IMR-90 (cell line): ENCODE measurements around the gene SFTPB. TPM values are rescaled to one million over a fixed set of nuclear protein-coding genes. Genes with fewer than 3 reads are reported as not detected.

Experiments used
- ATAC-seq: fragments of 200-7000 bp; cut with Tn5 transposase; 2 replicates; pipeline ENCODE4 v1.9.1; 2020; ENCODE audit warnings: low read depth, mild to moderate bottlenecking, moderate library complexity
- BruUV-seq: library from RNA; stranded (reverse); fragments of 400-500 nt; replicated peaks from 2 replicates; lab custom pipeline; 2021; lab: Mats Ljungman, UMichigan
- CTCF ChIA-PET: fragments of 300-600 bp; formaldehyde crosslinking; extraction: SDS; loops from one replicate; lab custom pipeline; 2021; ENCODE audit warnings: antibody characterized with exemption; lab: Yijun Ruan, JAX
- POLR2A ChIA-PET: fragments of 300-600 bp; sonication (Branson Sonifier 250); formaldehyde crosslinking; loops from one replicate; lab custom pipeline; 2022; ENCODE audit warnings: antibody characterized with exemption; ENCODE audit not compliant: unreplicated experiment; lab: Charles Lee
- DNase-seq: peaks from one replicate; pipeline ENCODE4 v3.0.0; 2013
- H2AFZ ChIP-seq: replicated peaks from 2 replicates; pipeline ENCODE3; 2013; ENCODE audit warnings: low read length, mild to moderate bottlenecking; ENCODE audit not compliant: poor library complexity
- H2AK5ac ChIP-seq: 2 replicates; pipeline ENCODE4 v1.6.1; 2013; ENCODE audit warnings: low read depth, low read length, inconsistent platforms
- H2AK9ac ChIP-seq: replicated peaks from 2 replicates; pipeline ENCODE3; 2013; ENCODE audit warnings: mild to moderate bottlenecking, low read depth, low read length, moderate library complexity; ENCODE audit not compliant: poor library complexity
- H2BK120ac ChIP-seq: 2 replicates; pipeline ENCODE4 v1.6.1; 2013; ENCODE audit warnings: low read depth, low read length, inconsistent platforms
- H2BK15ac ChIP-seq: 3 replicates; pipeline ENCODE4 v1.6.1; 2013; ENCODE audit warnings: low read depth, low read length, inconsistent platforms
- H2BK20ac ChIP-seq: 2 replicates; pipeline ENCODE4 v1.6.1; 2013; ENCODE audit warnings: low read depth, mild to moderate bottlenecking, inconsistent platforms, low read length, moderate library complexity
- H2BK5ac ChIP-seq: 2 replicates; pipeline ENCODE4 v1.6.1; 2013; ENCODE audit warnings: mild to moderate bottlenecking, low read depth, low read length, inconsistent platforms; ENCODE audit not compliant: poor library complexity, severe bottlenecking
- H3K14ac ChIP-seq: replicated peaks from 2 replicates; pipeline ENCODE4 v1.6.1; 2013; ENCODE audit warnings: low read depth, low read length, inconsistent platforms
- H3K18ac ChIP-seq: 2 replicates; pipeline ENCODE4 v1.6.1; 2013; ENCODE audit warnings: low read depth, low read length, control low read depth
- H3K23ac ChIP-seq: 2 replicates; pipeline ENCODE4 v1.6.1; 2013; ENCODE audit warnings: low read depth, low read length, inconsistent platforms
- H3K27ac ChIP-seq: 2 replicates; pipeline ENCODE4 v1.5.1; 2013; ENCODE audit warnings: mild to moderate bottlenecking, control low read depth, low read length; ENCODE audit not compliant: insufficient read depth
- H3K27me3 ChIP-seq: 2 replicates; pipeline ENCODE4 v1.6.1; 2013; ENCODE audit warnings: low read length; ENCODE audit not compliant: control insufficient read depth, insufficient read depth
- H3K36me3 ChIP-seq: 2 replicates; pipeline ENCODE4 v1.6.1; 2013; ENCODE audit warnings: low read length, mixed read lengths; ENCODE audit not compliant: control insufficient read depth, insufficient read depth
- H3K4ac ChIP-seq: 2 replicates; pipeline ENCODE4 v1.6.1; 2013; ENCODE audit warnings: low read depth, low read length, inconsistent platforms
- H3K4me1 ChIP-seq: 2 replicates; pipeline ENCODE4 v1.6.1; 2013; ENCODE audit warnings: low read length, mixed read lengths; ENCODE audit not compliant: control insufficient read depth, insufficient read depth
- H3K4me2 ChIP-seq: 2 replicates; pipeline ENCODE4 v1.6.1; 2013; ENCODE audit warnings: low read depth, mild to moderate bottlenecking, control low read depth, low read length, moderate library complexity
- H3K4me3 ChIP-seq: 2 replicates; pipeline ENCODE4 v1.5.1; 2013; ENCODE audit warnings: low read depth, mild to moderate bottlenecking, control low read depth, low read length, moderate library complexity; ENCODE audit not compliant: insufficient read depth
- H3K56ac ChIP-seq: 2 replicates; pipeline ENCODE4 v1.6.1; 2013; ENCODE audit warnings: low read length, inconsistent platforms; ENCODE audit not compliant: insufficient read depth; ENCODE audit errors: extremely low read depth
- H3K79me1 ChIP-seq, 2 experiments: 2 replicates each; pipeline ENCODE4 v1.6.1; 2013; ENCODE audit warnings: low read length in 2 of 2, inconsistent platforms in 1 of 2, low read depth in 1 of 2
- H3K9ac ChIP-seq: 2 replicates; pipeline ENCODE4 v1.6.1; 2013; ENCODE audit warnings: low read depth, low read length, control low read depth
- H3K9me1 ChIP-seq: 2 replicates; pipeline ENCODE4 v1.6.1; 2013; ENCODE audit warnings: low read length, inconsistent platforms; ENCODE audit not compliant: insufficient read depth
- H3K9me3 ChIP-seq: 2 replicates; pipeline ENCODE4 v1.6.1; 2013; ENCODE audit warnings: low read length; ENCODE audit not compliant: control insufficient read depth, insufficient read depth
- H4K20me1 ChIP-seq: 2 replicates; pipeline ENCODE4 v1.6.1; 2013; ENCODE audit warnings: low read length, inconsistent platforms; ENCODE audit not compliant: insufficient read depth
- H4K5ac ChIP-seq: 2 replicates; pipeline ENCODE4 v1.6.1; 2013; ENCODE audit warnings: mild to moderate bottlenecking, low read depth, low read length, control low read depth
- H4K8ac ChIP-seq, 2 experiments: 2 replicates each; pipeline ENCODE4 v1.6.1; 2013; ENCODE audit warnings: low read depth in 2 of 2, low read length in 2 of 2, control low read depth in 1 of 2, inconsistent platforms in 1 of 2
- H4K91ac ChIP-seq: 2 replicates; pipeline ENCODE4 v1.6.1; 2013; ENCODE audit warnings: low read depth, low read length, inconsistent platforms; ENCODE audit not compliant: insufficient read depth
- BHLHE40 ChIP-seq: fragments of 150-350 bp; IDR thresholded peaks from 2 replicates; pipeline ENCODE4 v1.6.1; 2016; ENCODE audit warnings: mild to moderate bottlenecking, low read depth, low read length
- CEBPB ChIP-seq: IDR thresholded peaks from 2 replicates; pipeline ENCODE4 v1.6.1; 2012; ENCODE audit warnings: low read depth, low read length, improper control_type of control experiment
- CHD1 ChIP-seq: IDR thresholded peaks from 2 replicates; pipeline ENCODE4 v1.6.1; 2012; ENCODE audit warnings: low read depth, low read length, improper control_type of control experiment
- CTCF ChIP-seq: conservative IDR thresholded peaks from 2 replicates; pipeline ENCODE4 v1.5.1; 2012; ENCODE audit warnings: mild to moderate bottlenecking, low read depth, low read length, improper control_type of control experiment
- ELK1 ChIP-seq: fragments of 150-350 bp; IDR thresholded peaks from 2 replicates; pipeline ENCODE4 v1.6.1; 2016; ENCODE audit warnings: low read depth, mild to moderate bottlenecking, low read length, moderate library complexity, borderline replicate concordance
- FOS ChIP-seq: fragments of 150-350 bp; IDR thresholded peaks from 2 replicates; pipeline ENCODE4 v1.6.1; 2016; ENCODE audit warnings: low read depth, low read length
- MAFK ChIP-seq: IDR thresholded peaks from 2 replicates; pipeline ENCODE4 v1.6.1; 2012; ENCODE audit warnings: low read depth, low read length, improper control_type of control experiment
- MAZ ChIP-seq: IDR thresholded peaks from 2 replicates; pipeline ENCODE4 v1.6.1; 2012; ENCODE audit warnings: low read depth, mild to moderate bottlenecking, low read length, improper control_type of control experiment, moderate library complexity, borderline replicate concordance
- MXI1 ChIP-seq: IDR thresholded peaks from 2 replicates; pipeline ENCODE4 v1.6.1; 2012; ENCODE audit warnings: low read depth, mild to moderate bottlenecking, low read length, moderate library complexity, borderline replicate concordance
- NFE2L2 ChIP-seq: fragments of 150-350 bp; IDR thresholded peaks from 2 replicates; pipeline ENCODE4 v1.6.1; 2016; ENCODE audit warnings: low read depth, mild to moderate bottlenecking, low read length
- POLR2A ChIP-seq: IDR thresholded peaks from 2 replicates; pipeline ENCODE4 v1.6.1; 2012; ENCODE audit warnings: mild to moderate bottlenecking, low read depth, low read length
- RAD21 ChIP-seq: IDR thresholded peaks from 2 replicates; pipeline ENCODE4 v1.6.1; 2012; ENCODE audit warnings: low read length, improper control_type of control experiment
- RCOR1 ChIP-seq: IDR thresholded peaks from 2 replicates; pipeline ENCODE4 v1.6.1; 2012; ENCODE audit warnings: mild to moderate bottlenecking, low read length, improper control_type of control experiment; ENCODE audit not compliant: insufficient replicate concordance
- RFX5 ChIP-seq: IDR thresholded peaks from 2 replicates; pipeline ENCODE4 v1.8.0; 2012; ENCODE audit warnings: low read depth, mild to moderate bottlenecking, low read length, moderate library complexity
- SMC3 ChIP-seq: fragments of 150-350 bp; IDR thresholded peaks from 2 replicates; pipeline ENCODE4 v1.6.1; 2016; ENCODE audit warnings: low read depth, mild to moderate bottlenecking, antibody characterized with exemption, low read length, moderate library complexity
- USF2 ChIP-seq: fragments of 150-350 bp; IDR thresholded peaks from 2 replicates; pipeline ENCODE4 v1.6.1; 2017; ENCODE audit warnings: mild to moderate bottlenecking, antibody characterized with exemption, low read length, low read depth
- WGBS, 2 experiments: methylation state at CpG; one replicate each; pipeline versions ENCODE4 v1.1.5 to v1.1.7; 2013; ENCODE audit warnings: missing lambda C conversion rate in 2 of 2; ENCODE audit not compliant: insufficient read length in 1 of 2; ENCODE audit errors: extremely low coverage in 2 of 2; 5-methylcytosine and 5-hydroxymethylcytosine counted together
- dilution Hi-C: fragments of 300-500 bp; cut with HindIII; formaldehyde crosslinking; loops from one replicate; pipeline ENCODE4 v1.14.3; 2018; ENCODE audit warnings: low sequenced_read_pairs; ENCODE audit not compliant: unreplicated experiment
- in situ Hi-C: fragments of 300-500 bp; cut with MboI; formaldehyde crosslinking; loops from 3 replicates; pipeline ENCODE4 v1.14.3; 2019; ENCODE audit warnings: low sequenced_read_pairs, inconsistent platforms, mixed read lengths
- intact Hi-C: fragments of 100-400 bp; cut with micrococcal nuclease; formaldehyde crosslinking; loops from 2 replicates; pipeline ENCODE4 v1.10.0; 2022
- polyA plus RNA-seq, 3 experiments: library from polyadenylated mRNA; depleted of rRNA; stranded (reverse); fragments of >200 nt; gene quantifications; 2 replicates each; pipeline ENCODE4 v1.2.3, GENCODE V29; 2012; ENCODE audit warnings: low replicate concordance in 1 of 3
- total RNA-seq: library from RNA; depleted of rRNA; stranded (reverse); fragments of >200 nt; gene quantifications from 2 replicates; pipeline ENCODE4 v1.2.3, GENCODE V29; 2012

Gene SFTPB
- total and polyA plus RNA-seq, 2 of the 4 experiments (the other 2 are of a cell fraction): not detected

GRCh38 chr2:85668857-85669142 is 801 bp upstream of the SFTPB start:
- Histone ChIP-seq H3K9me1 (no peaks in the 10 kb centered on the region), H3K4me1 (peaks cover 2% of the 10 kb centered on the region; the same call in 1 of the 2 replicates), H3K23ac (no peak overlapping the region), H3K79me1 (no peaks in the 10 kb centered on the region), H3K4ac (no peak overlapping the region; the same call in 1 of the 2 replicates), H2BK15ac (no peak overlapping the region), H3K18ac (no peak overlapping the region), H4K91ac (no peak overlapping the region), H2AK5ac (no peak overlapping the region), H4K5ac (no peak overlapping the region), H2AFZ (no peak overlapping the region), H2BK5ac (no peak overlapping the region), H4K8ac (no peak overlapping the region), H3K9ac (no peak overlapping the region), H3K27me3 (peaks cover 5% of the 10 kb centered on the region), H2BK20ac (no peak overlapping the region), H2AK9ac (no peak overlapping the region), H2BK120ac (no peak overlapping the region), H3K4me2 (no peak overlapping the region), H3K27ac (no peak overlapping the region), H3K9me3 (no peaks in the 10 kb centered on the region), H3K4me3 (no peak overlapping the region), H3K36me3 (no peaks in the 10 kb centered on the region), H3K56ac (no peak overlapping the region), H4K20me1 (no peaks in the 10 kb centered on the region), H3K14ac (no peak overlapping the region)
- WGBS, 2 experiments: no CpG with 5 or more reads among the region's 3 CpGs
- TF ChIP-seq CEBPB (no peak), ELK1 (no peak), MAZ (no peak), USF2 (no peak), RAD21 (no peak), MXI1 (no peak), CHD1 (no peak), NFE2L2 (no peak), RCOR1 (no peak), RFX5 (no peak), FOS (no peak), MAFK (no peak), BHLHE40 (no peak), POLR2A (no peak), SMC3 (no peak), CTCF (no peak)
- dilution Hi-C loops (no loop called here), intact Hi-C loops (no loop called here), in situ Hi-C loops (no loop called here)
- ChIA-PET CTCF (no interaction called here), POLR2A (no interaction called here)
- DNase-seq: no peak
- no TSS peak for BruUV-seq
- ATAC-seq: no peak
